ENCODE data around the gene PLXNA2. TPM values are rescaled to one million over a fixed set of nuclear protein-coding genes. Genes with fewer than 3 reads are reported as not detected.

PLXNA2 gene
- total and polyA plus RNA-seq, 2 of the 13 experiments (the other 11 are each of a cell fraction or from before 2014, with no cell fraction given): 1.1 to 2.1 TPM

DNA sequence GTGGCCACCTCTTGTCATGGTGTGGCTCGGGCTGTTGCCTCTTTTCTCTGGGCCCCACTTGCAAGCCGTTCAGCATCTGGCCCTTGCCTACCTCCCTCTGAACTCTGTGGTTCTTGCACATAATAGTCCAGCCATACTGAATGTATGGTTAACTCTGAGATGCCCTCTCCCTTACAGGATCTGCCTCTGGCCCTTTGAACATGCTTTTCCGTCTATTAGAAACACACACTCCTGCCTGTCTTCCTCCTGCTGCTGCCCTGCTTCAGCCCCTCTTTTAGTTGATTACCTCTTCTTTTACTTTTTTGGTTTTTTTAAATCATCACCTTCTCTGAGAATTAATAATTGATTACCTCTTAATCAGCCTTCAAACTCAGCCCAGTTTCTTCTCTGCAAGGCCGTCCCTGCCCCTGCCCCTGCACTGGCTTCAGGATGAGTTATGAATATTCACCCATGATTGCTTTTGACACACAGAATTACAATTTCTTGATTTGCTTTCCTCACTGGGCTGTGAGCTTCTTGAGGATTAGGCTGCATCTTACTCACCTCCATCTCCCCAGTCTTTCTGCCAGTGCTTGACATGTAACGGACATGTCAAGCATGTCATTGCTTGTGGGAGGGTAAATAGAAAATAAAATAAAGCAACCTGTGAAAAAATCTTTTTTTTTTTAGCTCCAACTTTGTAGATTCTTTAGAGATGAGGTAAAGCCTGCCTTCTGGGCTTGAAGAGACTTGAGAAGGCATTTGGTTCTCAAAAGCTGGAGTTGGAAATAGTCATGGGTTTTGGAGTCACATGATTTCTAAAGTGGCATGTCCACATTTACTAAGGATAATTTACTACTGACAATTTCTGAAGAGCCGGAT, 158.3 kb downstream of the PLXNA2 start:
- WGBS (ENCODE audit: low lambda C conversion rate): 85% methylated on average over 5 of the region's 6 CpGs
- no peak overlapping the region for H3K27ac ChIP-seq (ENCODE audit: extremely low read length, insufficient read depth, low read length)
- no peaks in the 10 kb centered on the region for H3K9me3 ChIP-seq (ENCODE audit: low read length)
- CTCF ChIA-PET (ENCODE audit: low intra/inter-chr PET ratio, low total read pairs): no interaction called here
- H3K4me2 ChIP-seq (ENCODE audit: low read depth, low read length): no peak overlapping the region
- TF ChIP-seq FOXC1 (CRISPR knock-in tag; IDR thresholded peaks at IDR 0.05; ENCODE audit: borderline replicate concordance): no peak
- TF ChIP-seq, protein P1, sequence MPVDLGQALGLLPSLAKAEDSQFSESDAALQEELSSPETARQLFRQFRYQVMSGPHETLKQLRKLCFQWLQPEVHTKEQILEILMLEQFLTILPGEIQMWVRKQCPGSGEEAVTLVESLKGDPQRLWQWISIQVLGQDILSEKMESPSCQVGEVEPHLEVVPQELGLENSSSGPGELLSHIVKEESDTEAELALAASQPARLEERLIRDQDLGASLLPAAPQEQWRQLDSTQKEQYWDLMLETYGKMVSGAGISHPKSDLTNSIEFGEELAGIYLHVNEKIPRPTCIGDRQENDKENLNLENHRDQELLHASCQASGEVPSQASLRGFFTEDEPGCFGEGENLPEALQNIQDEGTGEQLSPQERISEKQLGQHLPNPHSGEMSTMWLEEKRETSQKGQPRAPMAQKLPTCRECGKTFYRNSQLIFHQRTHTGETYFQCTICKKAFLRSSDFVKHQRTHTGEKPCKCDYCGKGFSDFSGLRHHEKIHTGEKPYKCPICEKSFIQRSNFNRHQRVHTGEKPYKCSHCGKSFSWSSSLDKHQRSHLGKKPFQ (CRISPR knock-in tag; IDR thresholded peaks at IDR 0.05; ENCODE audit: insufficient replicate concordance): no peak
- TF ChIP-seq RARG (CRISPR knock-in tag; IDR thresholded peaks at IDR 0.05; ENCODE audit: low read depth): no peak
- no peak for TF ChIP-seq GATAD2A (CRISPR knock-in tag; IDR thresholded peaks at IDR 0.05)
- no peak for TF ChIP-seq ZNF605 (CRISPR knock-in tag; IDR thresholded peaks at IDR 0.05)
- H3K36me3 ChIP-seq (replicated peaks in 1 of 2; ENCODE audit: control insufficient read depth in 1 of 2, insufficient read depth in 2 of 2, low read length in 2 of 2): peaks cover 0 to 1% of the 10 kb centered on the region in 2 experiments; a peak in 1 of 5 replicates
- no peaks in the 10 kb centered on the region for H4K20me1 ChIP-seq (ENCODE audit: insufficient read depth, low read length)
- H2AFZ ChIP-seq (ENCODE audit: low read length): no peak overlapping the region
- H3K4me1 ChIP-seq (ENCODE audit: insufficient read depth, low read length): no peaks in the 10 kb centered on the region
- no peak for ATAC-seq
- no peak for FAIRE-seq
- in situ Hi-C loops (cut with HindIII; ENCODE audit: extremely low pct_ligation_motif_present, low pct_unique_long_range_greater_than_20kb): loop anchor here (5.0 kb wide), 1 partner anchor 49 kb away; no protein-coding TSS in a partner anchor
- POLR2A ChIA-PET: no interaction called here
- H3K79me2 ChIP-seq (ENCODE audit: insufficient read depth, low read length): no peaks in the 10 kb centered on the region
- no peaks in the 10 kb centered on the region for H3K27me3 ChIP-seq (ENCODE audit: control insufficient read depth in 1 of 2, insufficient read depth in 2 of 2, low read length in 2 of 2)
- H3K9ac ChIP-seq (ENCODE audit: insufficient read depth, low read depth, low read length): no peak overlapping the region
- H3K4me3 ChIP-seq (replicated peaks in 1 of 3; ENCODE audit: insufficient read depth in 1 of 3, low read depth in 2 of 3, low read length in 3 of 3): no peak overlapping the region
- no peak for DNase-seq (ENCODE audit: low spot score)
- BruUV-seq (replicated peaks): no TSS peak
- intact Hi-C loops (cut with micrococcal nuclease; ENCODE audit: unreplicated experiment): no loop called here

DNA sequence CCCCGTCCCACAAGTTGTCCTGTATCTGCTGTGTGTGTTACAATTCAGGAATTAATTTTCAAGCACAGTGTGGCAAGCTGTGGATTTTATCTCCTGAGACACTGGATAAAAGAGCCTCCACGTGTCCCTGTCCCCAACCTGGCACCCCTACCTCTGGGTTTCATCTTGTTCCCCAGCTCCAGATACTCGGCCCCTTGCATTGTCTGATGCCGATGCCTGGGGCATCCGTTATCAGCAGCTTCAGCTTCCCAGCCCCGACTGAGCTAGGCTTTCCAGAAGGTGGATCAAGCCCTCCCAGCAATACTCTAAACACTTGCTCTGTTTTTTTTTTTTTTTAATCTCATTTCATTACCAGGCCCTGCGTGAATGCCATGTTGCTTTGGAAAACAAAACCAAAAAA, 159.4 kb downstream of the PLXNA2 start:
- Histone ChIP-seq H4K20me1 (ENCODE audit: insufficient read depth, low read length) (no peaks in the 10 kb centered on the region), H3K4me1 (ENCODE audit: insufficient read depth, low read length) (no peaks in the 10 kb centered on the region), H3K4me3 (replicated peaks in 1 of 3; ENCODE audit: insufficient read depth in 1 of 3, low read depth in 2 of 3, low read length in 3 of 3) (no peak overlapping the region), H3K9ac (ENCODE audit: insufficient read depth, low read depth, low read length) (no peak overlapping the region), H3K27me3 (ENCODE audit: control insufficient read depth in 1 of 2, insufficient read depth in 2 of 2, low read length in 2 of 2) (no peaks in the 10 kb centered on the region), H3K27ac (ENCODE audit: extremely low read length, insufficient read depth, low read length) (no peak overlapping the region), H3K79me2 (ENCODE audit: insufficient read depth, low read length) (no peaks in the 10 kb centered on the region), H2AFZ (ENCODE audit: low read length) (no peak overlapping the region), H3K36me3 (replicated peaks in 1 of 2; ENCODE audit: control insufficient read depth in 1 of 2, insufficient read depth in 2 of 2, low read length in 2 of 2) (peaks cover 0 to 1% of the 10 kb centered on the region in 2 experiments; a peak in 1 of 5 replicates), H3K9me3 (ENCODE audit: low read length) (no peaks in the 10 kb centered on the region), H3K4me2 (ENCODE audit: low read depth, low read length) (no peak overlapping the region)
- intact Hi-C loops (cut with micrococcal nuclease; ENCODE audit: unreplicated experiment): no loop called here
- POLR2A ChIA-PET: no interaction called here
- ATAC-seq: no peak
- FAIRE-seq: no peak
- DNase-seq (ENCODE audit: low spot score): no peak
- WGBS (ENCODE audit: low lambda C conversion rate): 68% methylated on average over 7 of the region's 7 CpGs
- no TSS peak for BruUV-seq (replicated peaks)
- in situ Hi-C loops (cut with HindIII; ENCODE audit: extremely low pct_ligation_motif_present, low pct_unique_long_range_greater_than_20kb): loop anchor here (5.0 kb wide), 1 partner anchor 47 kb away; no protein-coding TSS in a partner anchor
- CTCF ChIA-PET (ENCODE audit: low intra/inter-chr PET ratio, low total read pairs): no interaction called here
- TF ChIP-seq CREB1 (IDR thresholded peaks at IDR 0.05): no peak
- no peak for TF ChIP-seq CREB1 (CRISPR knock-in tag; IDR thresholded peaks at IDR 0.05)
- no peak for TF ChIP-seq NCOA1 (CRISPR knock-in tag; IDR thresholded peaks at IDR 0.05)
- TF ChIP-seq, protein P2, sequence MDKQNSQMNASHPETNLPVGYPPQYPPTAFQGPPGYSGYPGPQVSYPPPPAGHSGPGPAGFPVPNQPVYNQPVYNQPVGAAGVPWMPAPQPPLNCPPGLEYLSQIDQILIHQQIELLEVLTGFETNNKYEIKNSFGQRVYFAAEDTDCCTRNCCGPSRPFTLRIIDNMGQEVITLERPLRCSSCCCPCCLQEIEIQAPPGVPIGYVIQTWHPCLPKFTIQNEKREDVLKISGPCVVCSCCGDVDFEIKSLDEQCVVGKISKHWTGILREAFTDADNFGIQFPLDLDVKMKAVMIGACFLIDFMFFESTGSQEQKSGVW (CRISPR knock-in tag; IDR thresholded peaks at IDR 0.05; ENCODE audit: borderline replicate concordance): no peak
- TF ChIP-seq, protein P3, sequence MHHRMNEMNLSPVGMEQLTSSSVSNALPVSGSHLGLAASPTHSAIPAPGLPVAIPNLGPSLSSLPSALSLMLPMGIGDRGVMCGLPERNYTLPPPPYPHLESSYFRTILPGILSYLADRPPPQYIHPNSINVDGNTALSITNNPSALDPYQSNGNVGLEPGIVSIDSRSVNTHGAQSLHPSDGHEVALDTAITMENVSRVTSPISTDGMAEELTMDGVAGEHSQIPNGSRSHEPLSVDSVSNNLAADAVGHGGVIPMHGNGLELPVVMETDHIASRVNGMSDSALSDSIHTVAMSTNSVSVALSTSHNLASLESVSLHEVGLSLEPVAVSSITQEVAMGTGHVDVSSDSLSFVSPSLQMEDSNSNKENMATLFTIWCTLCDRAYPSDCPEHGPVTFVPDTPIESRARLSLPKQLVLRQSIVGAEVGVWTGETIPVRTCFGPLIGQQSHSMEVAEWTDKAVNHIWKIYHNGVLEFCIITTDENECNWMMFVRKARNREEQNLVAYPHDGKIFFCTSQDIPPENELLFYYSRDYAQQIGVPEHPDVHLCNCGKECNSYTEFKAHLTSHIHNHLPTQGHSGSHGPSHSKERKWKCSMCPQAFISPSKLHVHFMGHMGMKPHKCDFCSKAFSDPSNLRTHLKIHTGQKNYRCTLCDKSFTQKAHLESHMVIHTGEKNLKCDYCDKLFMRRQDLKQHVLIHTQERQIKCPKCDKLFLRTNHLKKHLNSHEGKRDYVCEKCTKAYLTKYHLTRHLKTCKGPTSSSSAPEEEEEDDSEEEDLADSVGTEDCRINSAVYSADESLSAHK (CRISPR knock-in tag; IDR thresholded peaks at IDR 0.05; ENCODE audit: borderline replicate concordance): no peak
- TF ChIP-seq ZNF670 (CRISPR knock-in tag; IDR thresholded peaks at IDR 0.05; ENCODE audit: borderline replicate concordance): no peak
- TF ChIP-seq ZNF274 (CRISPR knock-in tag; IDR thresholded peaks at IDR 0.05): no peak

Measured in HepG2 (cell line).